Peyer's patch (tissue), 4 donors: Measurements from ENCODE around the gene TRIM9.

Experiments
- CTCF ChIP-seq, 6 experiments: fragments of 450-650 bp in 4 of 6; fragments of 200-600 bp in 2 of 6; sonication (generic) in 1 of 6; IDR thresholded peaks; one replicate each; pipeline ENCODE4 v1.5.1; 2017 to 2019; ENCODE audit warnings: antibody characterized with exemption in 6 of 6, mild to moderate bottlenecking in 3 of 6, moderate library complexity in 1 of 6
- POLR2A ChIP-seq, 2 donors: fragments of 450-650 bp; IDR thresholded peaks; one replicate each; pipeline ENCODE4 v1.5.1; 2017; ENCODE audit warnings: antibody characterized with exemption in 2 of 2, mild to moderate bottlenecking in 2 of 2, moderate library complexity in 2 of 2

DNA sequence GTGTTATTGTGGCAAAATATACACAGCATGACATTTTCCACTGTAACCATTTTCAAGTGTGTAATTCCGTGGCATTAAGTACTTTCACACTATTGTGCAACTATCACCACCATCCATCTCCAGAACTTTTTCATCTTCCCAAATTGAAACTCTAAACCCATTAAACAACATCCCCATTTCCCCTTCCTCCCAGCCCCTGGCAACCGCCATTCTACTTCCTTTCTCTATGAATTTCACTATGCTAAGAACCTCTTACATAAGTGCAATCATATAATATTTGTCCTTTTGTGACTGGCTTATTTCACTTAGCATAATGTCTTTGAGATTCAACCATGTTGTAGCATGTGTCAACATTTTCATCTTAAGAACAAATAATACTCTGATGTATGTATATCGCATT lies 82.8 kb downstream of the TRIM9 start:
- TF ChIP-seq POLR2A (IDR thresholded peaks at IDR 0.05) (no peak), CTCF (IDR thresholded peaks at IDR 0.05) (no peak)
